GM19351 (cell line): Measurements from ENCODE around the gene CDK2AP2.
A peak's percentile ranks its signal among the peaks of the same experiment; 100 is the strongest.
"Not testable (repeated sequence)": the region's sequence is repeated elsewhere in the genome, so short reads cannot be mapped to it uniquely, and the experiment has no call there.

Experiments
- ATAC-seq: cut with Tn5 transposase; IDR thresholded peaks from one replicate; pipeline ENCODE4 v1.9.1; 2021; ENCODE audit warnings: mild to moderate bottlenecking, moderate library complexity; ENCODE audit not compliant: unreplicated experiment

Gene CDK2AP2

GRCh38 chr11:67468056-67468455 is 39.9 kb downstream of the CDK2AP2 start:
- ATAC-seq = no peak

GRCh38 chr11:67466962-67467771 is 40.8 kb downstream of the CDK2AP2 start:
- no peak for ATAC-seq

- ATAC-seq = no peak
Observed at GRCh38 chr11:67466367-67466766, 41.6 kb downstream of the CDK2AP2 start.

- not testable (repeated sequence) for ATAC-seq
Observed at GRCh38 chr11:67465530-67465929, 42.4 kb downstream of the CDK2AP2 start.

- ATAC-seq = no peak
Observed at GRCh38 chr11:67465189-67465510, 42.8 kb downstream of the CDK2AP2 start.

GRCh38 chr11:67464411-67465188 is 43.4 kb downstream of the CDK2AP2 start:
- ATAC-seq = peak; percentile 55

- no peak for ATAC-seq
Observed at GRCh38 chr11:67463680-67464410, 44.1 kb downstream of the CDK2AP2 start.

- no peak for ATAC-seq
Observed at GRCh38 chr11:67463186-67463585, 44.8 kb downstream of the CDK2AP2 start.

GRCh38 chr11:67458266-67458665 is 49.7 kb downstream of the CDK2AP2 start:
- no peak for ATAC-seq

GRCh38 chr11:67457453-67457852 is 50.5 kb downstream of the CDK2AP2 start:
- no peak for ATAC-seq
